Endothelial cell of umbilical vein (primary cell): Measurements from ENCODE around the gene C22orf39. TPM values are rescaled to one million over a fixed set of nuclear protein-coding genes. Genes with fewer than 3 reads are reported as not detected.

Experiments
- BruUV-seq: library from RNA; stranded (reverse); fragments of 400-500 nt; replicated peaks from 2 replicates; lab custom pipeline; 2021; lab: Mats Ljungman, UMichigan
- CTCF ChIA-PET: fragments of 300-600, 350-600 bp; sonication (Branson Sonifier 250); formaldehyde crosslinking; loops from one replicate; lab custom pipeline; 2021; ENCODE audit warnings: antibody characterized with exemption, inconsistent platforms; lab: Charles Lee
- POLR2A ChIA-PET: fragments of 300-600, 350-600 bp; sonication (Branson Sonifier 250); formaldehyde crosslinking; loops from one replicate; lab custom pipeline; 2021; ENCODE audit warnings: antibody characterized with exemption, inconsistent platforms; lab: Charles Lee
- DNase-seq: peaks from one replicate; pipeline ENCODE4 v3.0.0-alpha.2; 2011; ENCODE audit warnings: low read depth, low spot score
- FAIRE-seq: peaks from 2 replicates; lab custom pipeline; 2011; peaks lifted over from hg19 to GRCh38; lab: Jason Lieb, UNC
- H2AFZ ChIP-seq: 2 replicates; pipeline ENCODE4 v1.6.0; 2012; ENCODE audit warnings: low read depth, low read length, control low read depth, inconsistent platforms
- H3K27ac ChIP-seq: 2 replicates; pipeline ENCODE4 v1.5.1; 2011; ENCODE audit warnings: low read depth, mild to moderate bottlenecking, control low read depth, low read length, moderate library complexity; ENCODE audit not compliant: insufficient read depth
- H3K27me3 ChIP-seq, 2 experiments: 2 replicates each; pipeline versions ENCODE4 v1.6.0 to v1.6.1; 2011; ENCODE audit warnings: low read length in 2 of 2, mixed read lengths in 1 of 2; ENCODE audit not compliant: control insufficient read depth in 2 of 2, insufficient read depth in 2 of 2
- H3K36me3 ChIP-seq, 2 experiments: 2 replicates in 1 of 2; 3 replicates in 1 of 2; pipeline ENCODE4 v1.5.1; 2011; ENCODE audit warnings: low read length in 2 of 2, mild to moderate bottlenecking in 1 of 2, moderate library complexity in 1 of 2; ENCODE audit not compliant: control insufficient read depth in 2 of 2, insufficient read depth in 2 of 2; ENCODE audit errors: extremely low read depth in 1 of 2
- H3K4me1 ChIP-seq: 3 replicates; pipeline ENCODE4 v1.5.1; 2011; ENCODE audit warnings: mild to moderate bottlenecking, low read length; ENCODE audit not compliant: control insufficient read depth, insufficient read depth; ENCODE audit errors: extremely low read depth
- H3K4me2 ChIP-seq: 2 replicates; pipeline ENCODE4 v1.6.1; 2011; ENCODE audit warnings: low read length, control low read depth, mixed read lengths; ENCODE audit not compliant: insufficient read depth
- H3K4me3 ChIP-seq, 3 experiments: fragments of 200-600 bp in 1 of 3; sonication (generic), shearing (Covaris generic) in 1 of 3; replicated peaks in 1 of 3; 2 replicates each; pipeline ENCODE4 v1.5.1; 2011 to 2016; ENCODE audit warnings: control low read depth in 3 of 3, low read length in 3 of 3, mild to moderate bottlenecking in 2 of 3, inconsistent platforms in 1 of 3, low read depth in 1 of 3, moderate library complexity in 1 of 3; ENCODE audit not compliant: insufficient read depth in 1 of 3
- H3K79me2 ChIP-seq: 2 replicates; pipeline ENCODE4 v1.6.0; 2012; ENCODE audit warnings: low read length, inconsistent platforms; ENCODE audit not compliant: control insufficient read depth, insufficient read depth
- H3K9ac ChIP-seq: replicated peaks from 2 replicates; pipeline ENCODE3; 2011; ENCODE audit warnings: low read length, control low read depth; ENCODE audit not compliant: insufficient read depth; ENCODE audit errors: extremely low read depth
- H3K9me1 ChIP-seq: replicated peaks from 3 replicates; pipeline ENCODE4 v1.6.0; 2011; ENCODE audit warnings: mild to moderate bottlenecking, low read length; ENCODE audit not compliant: control insufficient read depth, insufficient read depth; ENCODE audit errors: extremely low read depth
- H3K9me3 ChIP-seq: replicated peaks from 2 replicates; pipeline ENCODE4 v1.5.1; 2012; ENCODE audit warnings: low read length, inconsistent platforms; ENCODE audit not compliant: control insufficient read depth, insufficient read depth
- H4K20me1 ChIP-seq: replicated peaks from 2 replicates; pipeline ENCODE3; 2011; ENCODE audit warnings: mild to moderate bottlenecking, low read length; ENCODE audit not compliant: control insufficient read depth, insufficient read depth; ENCODE audit errors: extremely low read depth
- EZH2 ChIP-seq: IDR thresholded peaks from 2 replicates; pipeline ENCODE4 v1.6.1; 2012; ENCODE audit warnings: borderline replicate concordance, low read depth, mild to moderate bottlenecking, moderate library complexity, low read length, inconsistent platforms; ENCODE audit not compliant: severe bottlenecking
- FOS ChIP-seq: IDR thresholded peaks from 2 replicates; pipeline ENCODE4 v1.6.1; 2011; ENCODE audit warnings: mild to moderate bottlenecking, low read length, moderate library complexity, borderline replicate concordance; ENCODE audit not compliant: insufficient read depth
- GATA2 ChIP-seq: IDR thresholded peaks from 2 replicates; pipeline ENCODE4 v1.7.0; 2011; ENCODE audit warnings: low read depth, mild to moderate bottlenecking, moderate library complexity, mixed read lengths, low read length; ENCODE audit not compliant: insufficient read length, insufficient read depth
- JUN ChIP-seq: IDR thresholded peaks from 2 replicates; pipeline ENCODE4 v1.6.1; 2011; ENCODE audit warnings: borderline replicate concordance, low read depth; ENCODE audit not compliant: insufficient read length, insufficient read depth
- MYC ChIP-seq: IDR thresholded peaks from one replicate; pipeline ENCODE4 v1.6.1; 2011; ENCODE audit warnings: mild to moderate bottlenecking, low read depth, low read length
- POLR2A ChIP-seq: IDR thresholded peaks from 2 replicates; pipeline ENCODE4 v1.6.1; 2012; ENCODE audit warnings: low read depth, mild to moderate bottlenecking, control low read depth, low read length
- POLR2AphosphoS5 ChIP-seq: IDR thresholded peaks from 2 replicates; pipeline ENCODE4 v1.6.1; 2012; ENCODE audit warnings: low read depth, mild to moderate bottlenecking, control low read depth, low read length, moderate library complexity; ENCODE audit not compliant: insufficient read depth
- dilution Hi-C: fragments of 300-500 bp; cut with MboI; formaldehyde crosslinking; loops from one replicate; pipeline ENCODE4 v1.15.0; 2019; ENCODE audit warnings: low sequenced_read_pairs; ENCODE audit not compliant: extremely low pct_ligation_motif_present
- intact Hi-C: fragments of 100-400 bp; cut with micrococcal nuclease; formaldehyde crosslinking; loops from one replicate; pipeline ENCODE4 v1.10.0; 2022
- polyA plus RNA-seq, 4 experiments: library from polyadenylated mRNA; depleted of rRNA in 3 of 4; stranded (reverse) in 3 of 4; unstranded in 1 of 4; fragments of >200 nt; gene quantifications; 2 replicates each; pipeline versions ENCODE4 v1.2.1 to v1.2.3, GENCODE V29; 2011 to 2012; ENCODE audit warnings: missing spikeins in 1 of 4
- total RNA-seq: library from RNA; stranded (reverse); gene quantifications from 2 replicates; pipeline ENCODE4 v1.2.3, GENCODE V29; 2021
- TF ChIP-seq, protein P1 (sequence below), 2 donors: IDR thresholded peaks; 1 replicate in 1 of 2; 2 replicates in 1 of 2; pipeline ENCODE4 v1.5.1; 2011; ENCODE audit warnings: low read length in 2 of 2, mild to moderate bottlenecking in 2 of 2, moderate library complexity in 2 of 2, control low read depth in 1 of 2, inconsistent platforms in 1 of 2, low read depth in 1 of 2; ENCODE audit not compliant: insufficient read depth in 1 of 2; ENCODE audit errors: extremely low read depth in 1 of 2
- TF ChIP-seq, protein P2 (sequence below): IDR thresholded peaks from 2 replicates; pipeline ENCODE4 v1.6.1; 2011; ENCODE audit not compliant: insufficient read depth, insufficient read length

Gene C22orf39
- total and polyA plus RNA-seq, 2 donors (not counting 3 experiments of a cell fraction or from before 2014, with no cell fraction given), result 26.1 to 28.0 TPM

DNA sequence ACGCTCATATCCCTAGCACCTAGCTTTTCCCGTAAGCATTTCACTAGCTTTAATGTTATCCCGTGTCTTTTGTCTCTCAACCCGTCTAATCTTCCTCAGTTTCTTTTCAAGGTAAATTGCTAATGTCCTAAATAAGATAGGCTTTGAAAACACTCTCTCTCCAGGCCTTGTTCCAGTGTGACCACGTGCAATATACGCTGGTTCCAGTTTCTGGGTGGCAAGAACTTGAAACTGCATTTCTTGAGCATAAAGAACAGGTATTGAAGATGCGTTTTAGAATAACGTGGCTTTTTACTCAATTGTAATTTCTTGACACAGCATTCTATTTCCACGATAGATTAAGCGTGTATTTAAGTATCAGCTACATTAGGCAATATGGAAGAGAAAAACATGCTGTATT is 33.3 kb upstream of the C22orf39 start:
- H3K4me1 ChIP-seq, result peaks cover 50% of the 10 kb centered on the region
- intact Hi-C loops (no loop called here), dilution Hi-C loops (no loop called here)
- H3K4me2 ChIP-seq, result peak overlapping the region; percentile 83
- H2AFZ ChIP-seq, result no peak overlapping the region
- H3K9me3 ChIP-seq, result no peaks in the 10 kb centered on the region
- POLR2A ChIA-PET, result interaction anchor here (1.6 kb wide), 1 partner anchor 44 kb away, joined by 5 read pairs; the partner anchor contains the start of gene CLDN5
- TSS peak; percentile 34 for BruUV-seq
- H3K27me3 ChIP-seq, result no peaks in the 10 kb centered on the region
- DNase-seq, result no peak
- no peak for FAIRE-seq
- peaks cover 43% of the 10 kb centered on the region for H3K79me2 ChIP-seq
- CTCF ChIA-PET, result interaction anchor here (4.7 kb wide), 1 partner anchor 149 kb away, joined by 67 read pairs; no protein-coding TSS in a partner anchor
- no peaks in the 10 kb centered on the region for H3K9me1 ChIP-seq
- TF ChIP-seq GATA2 (no peak), POLR2A (no peak), MYC (no peak), FOS (no peak), EZH2 (no peak), POLR2AphosphoS5 (no peak), JUN (no peak)
- TF ChIP-seq, protein P1, sequence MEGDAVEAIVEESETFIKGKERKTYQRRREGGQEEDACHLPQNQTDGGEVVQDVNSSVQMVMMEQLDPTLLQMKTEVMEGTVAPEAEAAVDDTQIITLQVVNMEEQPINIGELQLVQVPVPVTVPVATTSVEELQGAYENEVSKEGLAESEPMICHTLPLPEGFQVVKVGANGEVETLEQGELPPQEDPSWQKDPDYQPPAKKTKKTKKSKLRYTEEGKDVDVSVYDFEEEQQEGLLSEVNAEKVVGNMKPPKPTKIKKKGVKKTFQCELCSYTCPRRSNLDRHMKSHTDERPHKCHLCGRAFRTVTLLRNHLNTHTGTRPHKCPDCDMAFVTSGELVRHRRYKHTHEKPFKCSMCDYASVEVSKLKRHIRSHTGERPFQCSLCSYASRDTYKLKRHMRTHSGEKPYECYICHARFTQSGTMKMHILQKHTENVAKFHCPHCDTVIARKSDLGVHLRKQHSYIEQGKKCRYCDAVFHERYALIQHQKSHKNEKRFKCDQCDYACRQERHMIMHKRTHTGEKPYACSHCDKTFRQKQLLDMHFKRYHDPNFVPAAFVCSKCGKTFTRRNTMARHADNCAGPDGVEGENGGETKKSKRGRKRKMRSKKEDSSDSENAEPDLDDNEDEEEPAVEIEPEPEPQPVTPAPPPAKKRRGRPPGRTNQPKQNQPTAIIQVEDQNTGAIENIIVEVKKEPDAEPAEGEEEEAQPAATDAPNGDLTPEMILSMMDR (IDR thresholded peaks at IDR 0.05; ENCODE audit: extremely low read depth in 1 of 2, insufficient read depth in 1 of 2, low read depth in 1 of 2, low read length in 2 of 2), result no peak
- TF ChIP-seq, protein P2, sequence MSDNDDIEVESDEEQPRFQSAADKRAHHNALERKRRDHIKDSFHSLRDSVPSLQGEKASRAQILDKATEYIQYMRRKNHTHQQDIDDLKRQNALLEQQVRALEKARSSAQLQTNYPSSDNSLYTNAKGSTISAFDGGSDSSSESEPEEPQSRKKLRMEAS, result no peak
- H3K4me3 ChIP-seq, result peak overlapping the region in 1 of 3 experiments; percentile 77
- no peaks in the 10 kb centered on the region for H4K20me1 ChIP-seq
- peak overlapping the region; percentile 70 for H3K9ac ChIP-seq
- peak overlapping the region; percentile 100 for H3K27ac ChIP-seq
- H3K36me3 ChIP-seq, result no peaks in the 10 kb centered on the region
